H1 (cell line): ENCODE results near the gene POU3F2. TPM values are rescaled to one million over a fixed set of nuclear protein-coding genes. Genes with fewer than 3 reads are reported as not detected.

Experiments used
- CTCF ChIA-PET: fragments of 300-600 bp; sonication (Branson Sonifier 250); formaldehyde crosslinking; loops from one replicate; lab custom pipeline; 2021; ENCODE audit not compliant: partially characterized antibody; lab: Charles Lee
- POLR2A ChIA-PET: fragments of 300-600 bp; sonication (Branson Sonifier 250); formaldehyde crosslinking; loops from one replicate; lab custom pipeline; 2021; ENCODE audit warnings: inconsistent platforms; ENCODE audit not compliant: partially characterized antibody; lab: Charles Lee
- DNase-seq, 2 experiments: peaks; one replicate each; pipeline versions ENCODE4 v3.0.0 to v3.0.0-alpha.2; 2010 to 2022; ENCODE audit warnings: low spot score in 2 of 2, low read depth in 1 of 2, mixed read lengths in 1 of 2
- FAIRE-seq: peaks from 2 replicates; lab custom pipeline; 2011; peaks lifted over from hg19 to GRCh38; lab: Jason Lieb, UNC
- H2AFZ ChIP-seq: 2 replicates; pipeline ENCODE4 v1.8.1; 2012; ENCODE audit warnings: low read length, inconsistent platforms
- H2AK5ac ChIP-seq: 2 replicates; pipeline ENCODE4 v1.6.1; 2013; ENCODE audit warnings: low read depth, low read length
- H2BK120ac ChIP-seq: replicated peaks from 2 replicates; pipeline ENCODE3; 2013; ENCODE audit warnings: low read depth, low read length, inconsistent platforms
- H2BK12ac ChIP-seq: 2 replicates; pipeline ENCODE4 v1.6.1; 2013; ENCODE audit warnings: low read depth, low read length
- H2BK15ac ChIP-seq: 2 replicates; pipeline ENCODE4 v1.6.1; 2013; ENCODE audit warnings: low read length
- H2BK20ac ChIP-seq: 2 replicates; pipeline ENCODE4 v1.6.1; 2013; ENCODE audit warnings: low read length
- H2BK5ac ChIP-seq: 2 replicates; pipeline ENCODE4 v1.6.1; 2013; ENCODE audit warnings: low read depth, low read length
- H3K14ac ChIP-seq: 2 replicates; pipeline ENCODE4 v1.6.1; 2013; ENCODE audit warnings: inconsistent platforms; ENCODE audit not compliant: insufficient read length
- H3K18ac ChIP-seq: 2 replicates; pipeline ENCODE4 v1.6.1; 2013; ENCODE audit warnings: low read length; ENCODE audit errors: extremely low read depth
- H3K23ac ChIP-seq: 2 replicates; pipeline ENCODE4 v1.6.1; 2013; ENCODE audit warnings: inconsistent platforms; ENCODE audit not compliant: insufficient read length
- H3K23me2 ChIP-seq: 2 replicates; pipeline ENCODE4 v1.6.1; 2013; ENCODE audit warnings: low read depth, low read length
- H3K27ac ChIP-seq: 2 replicates; pipeline ENCODE4 v1.6.1; 2011; ENCODE audit warnings: low read depth, low read length, inconsistent platforms
- H3K27me3 ChIP-seq, 4 experiments: replicated peaks in 1 of 4; 1 replicate in 1 of 4; 2 replicates in 3 of 4; pipeline versions ENCODE4 v1.6.1 to v1.8.1; 2011 to 2013; ENCODE audit warnings: low read length in 3 of 4, mild to moderate bottlenecking in 3 of 4, inconsistent platforms in 2 of 4, mixed read lengths in 2 of 4, moderate library complexity in 1 of 4; ENCODE audit not compliant: control insufficient read depth in 3 of 4, insufficient read depth in 3 of 4; ENCODE audit errors: extremely low read depth in 1 of 4
- H3K36me3 ChIP-seq, 4 experiments: 2 replicates each; pipeline versions ENCODE4 v1.6.1 to v1.8.1; 2011 to 2013; ENCODE audit warnings: mild to moderate bottlenecking in 4 of 4, low read length in 3 of 4, moderate library complexity in 2 of 4, control low read depth in 1 of 4, inconsistent platforms in 1 of 4; ENCODE audit not compliant: insufficient read depth in 4 of 4, control insufficient read depth in 2 of 4
- H3K4ac ChIP-seq: replicated peaks from 2 replicates; pipeline ENCODE3; 2013; ENCODE audit warnings: low read length, low read depth, mixed read lengths, inconsistent platforms; ENCODE audit not compliant: insufficient read length
- H3K4me1 ChIP-seq, 4 experiments: replicated peaks in 1 of 4; 1 replicate in 1 of 4; 2 replicates in 3 of 4; pipeline versions ENCODE4 v1.6.1 to v1.8.1; 2011 to 2013; ENCODE audit warnings: low read length in 3 of 4, inconsistent platforms in 2 of 4, mixed read lengths in 1 of 4; ENCODE audit not compliant: insufficient read depth in 4 of 4, control insufficient read depth in 3 of 4
- H3K4me2 ChIP-seq, 2 experiments: 2 replicates each; pipeline versions ENCODE4 v1.6.1 to v1.8.1; 2011 to 2013; ENCODE audit warnings: low read depth in 2 of 2, low read length in 2 of 2, control low read depth in 1 of 2, inconsistent platforms in 1 of 2, mild to moderate bottlenecking in 1 of 2; ENCODE audit not compliant: insufficient read depth in 1 of 2
- H3K4me3 ChIP-seq, 4 experiments: fragments of 200-600, 300-600 bp in 1 of 4; sonication (generic), shearing (Covaris generic), sonication (Bioruptor Twin) in 1 of 4; 2 replicates each; pipeline versions ENCODE4 v1.5.1 to v1.8.1; 2011 to 2016; ENCODE audit warnings: low read length in 4 of 4, low read depth in 3 of 4, control low read depth in 2 of 4, inconsistent platforms in 2 of 4, mild to moderate bottlenecking in 2 of 4, mixed read lengths in 1 of 4, moderate library complexity in 1 of 4; ENCODE audit not compliant: insufficient read depth in 2 of 4; ENCODE audit errors: extremely low read depth in 1 of 4
- H3K56ac ChIP-seq: replicated peaks from 2 replicates; pipeline ENCODE3; 2013; ENCODE audit warnings: low read depth, mild to moderate bottlenecking, mixed read lengths, low read length, inconsistent platforms; ENCODE audit not compliant: insufficient read length
- H3K79me1 ChIP-seq: 2 replicates; pipeline ENCODE4 v1.6.1; 2013; ENCODE audit warnings: low read depth, low read length, control low read depth
- H3K79me2 ChIP-seq, 2 experiments: 2 replicates each; pipeline versions ENCODE4 v1.6.1 to v1.8.1; 2012 to 2013; ENCODE audit warnings: low read length in 2 of 2, mild to moderate bottlenecking in 2 of 2, inconsistent platforms in 1 of 2; ENCODE audit not compliant: insufficient read depth in 2 of 2, control insufficient read depth in 1 of 2
- H3K9ac ChIP-seq, 4 experiments: replicated peaks in 1 of 4; 1 replicate in 1 of 4; 2 replicates in 3 of 4; pipeline versions ENCODE4 v1.6.1 to v1.8.1; 2011 to 2013; ENCODE audit warnings: low read depth in 3 of 4, low read length in 3 of 4, control low read depth in 2 of 4, mild to moderate bottlenecking in 2 of 4, moderate library complexity in 2 of 4, inconsistent platforms in 1 of 4; ENCODE audit errors: extremely low read depth in 1 of 4
- H3K9me3 ChIP-seq, 2 experiments: 2 replicates each; pipeline versions ENCODE4 v1.6.1 to v1.8.1; 2012 to 2013; ENCODE audit warnings: mild to moderate bottlenecking in 2 of 2, moderate library complexity in 2 of 2, control low read depth in 1 of 2, inconsistent platforms in 1 of 2, low read depth in 1 of 2, low read length in 1 of 2, mixed read lengths in 1 of 2; ENCODE audit not compliant: insufficient read depth in 2 of 2
- H4K20me1 ChIP-seq, 2 experiments: replicated peaks in 1 of 2; 2 replicates each; pipeline versions ENCODE3 to v1.8.1; 2011 to 2013; ENCODE audit warnings: inconsistent platforms in 2 of 2, low read length in 2 of 2, mild to moderate bottlenecking in 1 of 2; ENCODE audit not compliant: insufficient read depth in 2 of 2, control insufficient read depth in 1 of 2
- H4K5ac ChIP-seq: 2 replicates; pipeline ENCODE4 v1.6.1; 2013; ENCODE audit warnings: low read length, low read depth, mixed read lengths, inconsistent platforms; ENCODE audit not compliant: insufficient read length
- H4K8ac ChIP-seq: 2 replicates; pipeline ENCODE4 v1.8.0; 2013; ENCODE audit warnings: mild to moderate bottlenecking, moderate library complexity, low read length, inconsistent platforms; ENCODE audit not compliant: insufficient read depth; ENCODE audit errors: extremely low read depth
- H4K91ac ChIP-seq: replicated peaks from 2 replicates; pipeline ENCODE3; 2013; ENCODE audit warnings: low read length, mixed read lengths, inconsistent platforms; ENCODE audit not compliant: insufficient read length
- ASH2L ChIP-seq: fragments of 200-600, 300-600 bp; sonication (generic); IDR thresholded peaks from one replicate; pipeline ENCODE4 v1.7.1; 2017; ENCODE audit warnings: low read length
- ATF2 ChIP-seq: IDR thresholded peaks from 2 replicates; pipeline ENCODE4 v1.6.1; 2012; ENCODE audit warnings: low read length, inconsistent platforms
- BACH1 ChIP-seq: IDR thresholded peaks from 2 replicates; pipeline ENCODE4 v1.6.1; 2012; ENCODE audit warnings: low read length, improper control_type of control experiment
- CBX8 ChIP-seq: fragments of 300-800, 300-1000 bp; sonication (generic); IDR thresholded peaks from 2 replicates; pipeline ENCODE4 v1.7.1; 2016; ENCODE audit warnings: low read depth, low read length, borderline replicate concordance
- CEBPB ChIP-seq: IDR thresholded peaks from 2 replicates; pipeline ENCODE4 v1.6.1; 2012; ENCODE audit warnings: low read depth, low read length
- CHD2 ChIP-seq: IDR thresholded peaks from 2 replicates; pipeline ENCODE4 v1.6.1; 2012; ENCODE audit warnings: low read length, improper control_type of control experiment
- EZH2 ChIP-seq: fragments of 200-600 bp; sonication (generic); IDR thresholded peaks from 2 replicates; pipeline ENCODE4 v1.7.1; 2012; ENCODE audit warnings: low read depth, mild to moderate bottlenecking, moderate library complexity, low read length, inconsistent platforms; ENCODE audit not compliant: severe bottlenecking
- JUN ChIP-seq: IDR thresholded peaks from 2 replicates; pipeline ENCODE4 v1.6.1; 2011; ENCODE audit warnings: low read depth, mild to moderate bottlenecking, improper control_type of control experiment, low read length
- NANOG ChIP-seq: IDR thresholded peaks from 2 replicates; pipeline ENCODE4 v1.6.1; 2011; ENCODE audit warnings: low read length, low read depth, mild to moderate bottlenecking, inconsistent platforms; ENCODE audit not compliant: insufficient read depth, poor library complexity, severe bottlenecking
- NRF1 ChIP-seq: IDR thresholded peaks from 2 replicates; pipeline ENCODE4 v1.6.1; 2011; ENCODE audit warnings: mild to moderate bottlenecking, low read depth, low read length, improper control_type of control experiment
- RAD21 ChIP-seq, 2 experiments: IDR thresholded peaks in 1 of 2; conservative IDR thresholded peaks in 1 of 2; 2 replicates each; pipeline ENCODE4 v1.6.1; 2011; ENCODE audit warnings: low read depth in 2 of 2, low read length in 2 of 2, improper control_type of control experiment in 1 of 2, inconsistent platforms in 1 of 2, mild to moderate bottlenecking in 1 of 2, moderate library complexity in 1 of 2
- SUZ12 ChIP-seq: fragments of 200-600 bp; sonication (generic); IDR thresholded peaks from 2 replicates; pipeline ENCODE4 v1.6.1; 2012; ENCODE audit warnings: mild to moderate bottlenecking, inconsistent platforms, low read length, moderate library complexity, mixed read lengths
- WGBS, 2 experiments: shearing (Covaris generic) in 1 of 2; methylation state at CpG; one replicate each; pipeline versions ENCODE4 v1.1.6 to v1.1.7; 2013 to 2015; ENCODE audit warnings: low lambda C conversion rate in 2 of 2, mixed read lengths in 2 of 2, inconsistent platforms in 1 of 2, low coverage in 1 of 2, missing lambda C conversion rate in 1 of 2; ENCODE audit not compliant: insufficient replicate concordance in 2 of 2, insufficient coverage in 1 of 2, insufficient read length in 1 of 2; ENCODE audit errors: extremely low coverage in 1 of 2, missing lambda C conversion rate in 1 of 2; 5-methylcytosine and 5-hydroxymethylcytosine counted together
- polyA plus RNA-seq, 7 experiments: library from polyadenylated mRNA; depleted of rRNA in 3 of 7; stranded (reverse) in 5 of 7; unstranded in 2 of 7; fragments of >200 nt in 5 of 7; fragments of 200-250 nt in 2 of 7; gene quantifications; 1 replicate in 5 of 7; 2 replicates in 1 of 7; 4 replicates in 1 of 7; pipeline versions ENCODE4 v1.2.1 to v1.2.3, GENCODE V29; 2011 to 2013; ENCODE audit warnings: missing spikeins in 2 of 7, mixed read lengths in 2 of 7
- total RNA-seq: library from RNA; stranded (reverse); fragmentation: NEBNext Ultra II Directional; extraction: Animal tissue kit (Norgen Biotek cat#: 25700); gene quantifications from 2 replicates; pipeline ENCODE4 v1.2.1, GENCODE V29; 2021

POU3F2 gene
- total and polyA plus RNA-seq, 2 of the 8 experiments (the other 6 are each of a cell fraction or from before 2014, with no cell fraction given) = 0.09 to 0.35 TPM

DNA sequence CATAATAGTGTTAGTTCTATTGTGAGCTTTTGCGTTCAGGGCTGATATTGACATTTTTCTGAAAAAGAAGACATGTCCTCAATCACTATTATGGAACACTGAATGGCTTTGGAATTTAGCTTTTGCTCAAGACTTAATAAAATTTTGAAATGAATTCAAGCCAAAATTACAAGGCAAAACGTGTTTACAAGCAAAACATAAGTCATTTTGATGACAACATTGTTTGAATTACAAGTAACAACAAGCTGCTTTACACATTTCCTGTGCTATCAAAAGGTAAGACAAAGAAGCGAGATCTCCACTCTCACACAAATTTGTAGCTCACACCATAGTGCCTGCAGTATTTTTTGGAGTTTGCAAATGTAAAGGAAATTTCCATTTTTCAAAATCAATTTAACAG, 37.4 kb downstream of the POU3F2 start:
- no peak overlapping the region for H2BK12ac ChIP-seq
- no peak overlapping the region for H3K4ac ChIP-seq
- no peak for FAIRE-seq
- H2AK5ac ChIP-seq = no peak overlapping the region
- no peak overlapping the region for H3K9ac ChIP-seq
- H3K27me3 ChIP-seq = no peaks in the 10 kb centered on the region
- 77% methylated on average over 3 of the region's 3 CpGs; no CpG with 5 or more reads in 1 of the 2 experiments for WGBS, 2 experiments
- no peaks in the 10 kb centered on the region for H3K9me3 ChIP-seq
- H3K79me1 ChIP-seq = no peaks in the 10 kb centered on the region
- no peak overlapping the region for H3K27ac ChIP-seq
- H3K23me2 ChIP-seq = no peaks in the 10 kb centered on the region; the same call in 1 of the 2 replicates
- H4K5ac ChIP-seq = no peak overlapping the region
- no peak overlapping the region for H4K8ac ChIP-seq
- no peak overlapping the region for H3K23ac ChIP-seq
- H3K56ac ChIP-seq = no peak overlapping the region
- no peak for DNase-seq
- no peak overlapping the region for H3K4me2 ChIP-seq
- no peaks in the 10 kb centered on the region for H3K79me2 ChIP-seq
- H3K4me3 ChIP-seq = no peak overlapping the region
- peaks cover 0 to 2% (median 0%) of the 10 kb centered on the region in 4 experiments; a peak in 1 of 8 replicates for H3K36me3 ChIP-seq
- no peak overlapping the region for H3K14ac ChIP-seq
- no peaks in the 10 kb centered on the region for H3K4me1 ChIP-seq
- H2BK120ac ChIP-seq = no peak overlapping the region
- ChIA-PET CTCF (interaction anchor here (0.6 kb wide), 1 partner anchor 18 kb away, joined by 3 read pairs; no protein-coding TSS in a partner anchor), POLR2A (no interaction called here)
- no peak overlapping the region for H2AFZ ChIP-seq
- no peak overlapping the region for H3K18ac ChIP-seq
- no peak overlapping the region for H2BK15ac ChIP-seq
- H2BK20ac ChIP-seq = no peak overlapping the region
- no peak overlapping the region for H4K91ac ChIP-seq
- no peak overlapping the region for H2BK5ac ChIP-seq
- H4K20me1 ChIP-seq = no peaks in the 10 kb centered on the region
- TF ChIP-seq ASH2L = no peak
- TF ChIP-seq BACH1 = no peak
- TF ChIP-seq CBX8 = no peak
- TF ChIP-seq NRF1 = no peak
- no peak for TF ChIP-seq RAD21 (IDR thresholded peaks at IDR 0.05 in 1 of 2, conservative IDR thresholded peaks at IDR 0.05 in 1 of 2; ENCODE audit: low read depth in 2 of 2, low read length in 2 of 2)
- no peak for TF ChIP-seq SUZ12
- no peak for TF ChIP-seq CEBPB
- no peak for TF ChIP-seq CHD2
- TF ChIP-seq ATF2 = no peak
- TF ChIP-seq NANOG = no peak
- TF ChIP-seq JUN = no peak
- no peak for TF ChIP-seq EZH2
